Ovary (tissue), 9 donors: ENCODE results near the gene LAYN. TPM values are rescaled to one million over a fixed set of nuclear protein-coding genes. Genes with fewer than 3 reads are reported as not detected.
A peak's percentile ranks its signal among the peaks of the same experiment; 100 is the strongest.

ENCODE experiments used
- DNase-seq, 5 donors: peaks; one replicate each; pipeline ENCODE4 v3.0.0-alpha.2; 2019 to 2020
- H3K27ac ChIP-seq, 2 donors: fragments of 200-600 bp; one replicate each; pipeline versions ENCODE4 v1.5.1 to v1.8.0; 2019 to 2022
- H3K27me3 ChIP-seq: fragments of 200-600 bp; one replicate; pipeline ENCODE4 v1.8.0; 2022
- H3K36me3 ChIP-seq: fragments of 200-600 bp; sonication (generic); one replicate; pipeline ENCODE4 v1.5.1; 2019
- H3K4me1 ChIP-seq: one replicate; pipeline ENCODE4 v1.8.1; 2013; ENCODE audit warnings: mild to moderate bottlenecking, moderate library complexity; ENCODE audit not compliant: insufficient read depth
- H3K4me3 ChIP-seq: fragments of 200-600 bp; sonication (generic); one replicate; pipeline ENCODE4 v1.5.1; 2017
- H3K9me3 ChIP-seq, 2 donors: fragments of 200-600 bp in 1 of 2; sonication (generic) in 1 of 2; one replicate each; pipeline versions ENCODE4 v1.5.1 to v1.8.1; 2013 to 2019; ENCODE audit warnings: mild to moderate bottlenecking in 1 of 2, moderate library complexity in 1 of 2
- CTCF ChIP-seq, 3 donors: fragments of 450-650 bp in 2 of 3; fragments of 200-600 bp in 1 of 3; IDR thresholded peaks; one replicate each; pipeline versions ENCODE4 v1.5.1 to v1.8.0; 2016 to 2022; ENCODE audit warnings: antibody characterized with exemption in 3 of 3, mild to moderate bottlenecking in 1 of 3
- EP300 ChIP-seq: sonication (generic); formaldehyde crosslinking; IDR thresholded peaks from one replicate; pipeline ENCODE4 v1.6.1; 2017; ENCODE audit warnings: antibody characterized with exemption
- POLR2A ChIP-seq: fragments of 450-650 bp; IDR thresholded peaks from one replicate; pipeline ENCODE4 v1.6.1; 2017; ENCODE audit warnings: antibody characterized with exemption, mild to moderate bottlenecking, moderate library complexity
- WGBS, 3 donors: extraction: QIAGEN DNeasy Blood & Tissue Kit in 1 of 3; methylation state at CpG; one replicate each; pipeline versions ENCODE4 v1.1.5 to v1.1.7; 2013 to 2017; 5-methylcytosine and 5-hydroxymethylcytosine counted together
- intact Hi-C, 4 donors: fragments of 100-400 bp; cut with DNase I; formaldehyde crosslinking; loops; one replicate each; pipeline versions ENCODE4 v1.11.0 to v1.15.1; 2022 to 2023
- polyA plus RNA-seq, 2 donors: library from polyadenylated mRNA; stranded (reverse); fragments of 200-250 nt in 1 of 2; fragments of 350-450 nt in 1 of 2; fragmentation: Illumina TruSeq in 1 of 2; extraction: RNeasy Lipid Tissue Mini Kit (QIAGEN cat#74804) in 1 of 2; gene quantifications; one replicate each; pipeline ENCODE4 v1.2.3, GENCODE V29; 2013 to 2014
- total RNA-seq, 7 donors: library from RNA; depleted of rRNA in 2 of 7; stranded (reverse); fragments of >200 nt in 2 of 7; fragmentation: NEBNext Ultra II Directional in 3 of 7; extraction: Animal tissue kit (Norgen Biotek cat#: 25700) in 3 of 7; gene quantifications; one replicate each; pipeline versions ENCODE4 v1.1.0 to v1.2.4, GENCODE V29; 2016 to 2023
- donor health status: DM: no; HTN: no; CAD: no; lungs with moderate emphysema.
- donor health status: DM: no; HTN: no; CAD: no.
- donor health status: Bipolar disorder and iron deficiency.
- donor health status: DM: yes; HTN: yes; CAD: no.
- donor health status: DM: no; HTN: no; CAD: no.
- donor health status: DM: yes; HTN: yes; CAD: no.

Gene LAYN
- total and polyA plus RNA-seq, 9 donors, result 17.8 to 45.7 (median 29.1) TPM

GRCh38 chr11:111596319-111596718 is 55.8 kb downstream of the LAYN start:
- intact Hi-C loops, result no loop called here
- TF ChIP-seq POLR2A (no peak), EP300 (no peak), CTCF (IDR thresholded peaks at IDR 0.05) (no peak)
- WGBS, 3 donors, result 85 to 92% (median 90%) methylated on average over 1 of the region's 1 CpG
- Histone ChIP-seq H3K36me3 (no peaks in the 10 kb centered on the region), H3K4me3 (no peak overlapping the region), H3K27ac (no peak overlapping the region), H3K9me3 (no peaks in the 10 kb centered on the region), H3K27me3 (no peaks in the 10 kb centered on the region), H3K4me1 (no peaks in the 10 kb centered on the region)
- no peak for DNase-seq

- WGBS, 3 donors, result 19 to 30% (median 21%) methylated on average over 1 of the region's 1 CpG
- H3K4me3 ChIP-seq, result no peak overlapping the region
- intact Hi-C loops, result no loop called here
- no peak for DNase-seq
- no peaks in the 10 kb centered on the region for H3K4me1 ChIP-seq
- TF ChIP-seq CTCF (IDR thresholded peaks at IDR 0.05), result no peak
- no peaks in the 10 kb centered on the region for H3K36me3 ChIP-seq
- peak overlapping the region in 1 of 2 donors; percentile 16 for H3K27ac ChIP-seq
- no peaks in the 10 kb centered on the region for H3K9me3 ChIP-seq
- H3K27me3 ChIP-seq, result no peaks in the 10 kb centered on the region
Observed at GRCh38 chr11:111598148-111598547, 57.6 kb downstream of the LAYN start.

- no peaks in the 10 kb centered on the region for H3K27me3 ChIP-seq
- intact Hi-C loops, result no loop called here
- H3K9me3 ChIP-seq, result no peaks in the 10 kb centered on the region
- H3K4me3 ChIP-seq, result no peak overlapping the region
- peak in 2 of 5 donors; percentile 59 to 77 for DNase-seq
- TF ChIP-seq EP300 (no peak), CTCF (IDR thresholded peaks at IDR 0.05) (no peak), POLR2A (no peak)
- peak overlapping the region in 1 of 2 donors; percentile 16 for H3K27ac ChIP-seq
- no peaks in the 10 kb centered on the region for H3K4me1 ChIP-seq
- WGBS, 3 donors, result 36 to 41% (median 40%) methylated on average over 2 of the region's 2 CpGs
- no peaks in the 10 kb centered on the region for H3K36me3 ChIP-seq
Observed at GRCh38 chr11:111598559-111598958, 58.0 kb downstream of the LAYN start.

GRCh38 chr11:111601636-111601978 is 61.1 kb downstream of the LAYN start:
- intact Hi-C loops, result loop anchor here in 3 of 4 donors (5.0 to 10.0 kb wide), 3 partner anchors 133 to 176 kb away; partner anchors contain the start of gene PPP2R1B (in 1 of the 3)
- H3K27me3 ChIP-seq, result no peaks in the 10 kb centered on the region
- WGBS, 3 donors, result 14 to 20% (median 17%) methylated on average over 9 of the region's 9 CpGs
- H3K4me3 ChIP-seq, result peak overlapping the region; percentile 66
- peaks cover 3% of the 10 kb centered on the region for H3K4me1 ChIP-seq
- H3K9me3 ChIP-seq, result no peaks in the 10 kb centered on the region
- TF ChIP-seq CTCF (IDR thresholded peaks at IDR 0.05) (no peak), EP300 (no peak), POLR2A (no peak)
- H3K36me3 ChIP-seq, result no peaks in the 10 kb centered on the region
- no peak for DNase-seq
- H3K27ac ChIP-seq, result peak overlapping the region; percentile 4 to 100
